HepG2 (cell line): ENCODE results near the gene TBC1D7. TPM values are rescaled to one million over a fixed set of nuclear protein-coding genes. Genes with fewer than 3 reads are reported as not detected.

ENCODE experiments used
- ARNT ChIP-seq: fragments of 450-650 bp; IDR thresholded peaks from 2 replicates; pipeline ENCODE4 v1.6.1; 2017
- CBX2 ChIP-seq, 2 experiments: fragments of 200-600 bp in 1 of 2; sonication (generic); formaldehyde crosslinking in 1 of 2; IDR thresholded peaks; 2 replicates each; pipeline versions ENCODE4 v1.7.0 to v1.8.1; 2018 to 2022; ENCODE audit warnings: low read depth in 2 of 2, low read length in 1 of 2, mild to moderate bottlenecking in 1 of 2, missing genetic modification reagents in 1 of 2
- CEBPG ChIP-seq: IDR thresholded peaks from 2 replicates; pipeline ENCODE4 v1.6.1; 2016
- CHCHD3 ChIP-seq: sonication (generic); formaldehyde crosslinking; IDR thresholded peaks from 2 replicates; pipeline ENCODE4 v1.8.0; 2022; ENCODE audit warnings: mild to moderate bottlenecking, missing genetic modification reagents, moderate library complexity
- CTCF ChIP-seq: sonication (generic); formaldehyde crosslinking; IDR thresholded peaks from 2 replicates; pipeline ENCODE4 v1.5.0; 2020; ENCODE audit warnings: mild to moderate bottlenecking, missing genetic modification reagents, moderate library complexity
- ESRRA ChIP-seq: sonication (generic); formaldehyde crosslinking; IDR thresholded peaks from 2 replicates; pipeline ENCODE4 v1.5.1; 2020; ENCODE audit warnings: mild to moderate bottlenecking, low read depth, missing genetic modification reagents
- GABPB1 ChIP-seq: IDR thresholded peaks from 2 replicates; pipeline ENCODE4 v1.6.1; 2016; ENCODE audit warnings: mild to moderate bottlenecking, missing genetic modification reagents, moderate library complexity, missing compliant biosample characterization
- HOXA5 ChIP-seq: sonication (generic); formaldehyde crosslinking; IDR thresholded peaks from 2 replicates; pipeline ENCODE4 v1.4.0; 2020; ENCODE audit warnings: missing genetic modification reagents
- MAFK ChIP-seq, 2 experiments: IDR thresholded peaks in 1 of 2; conservative IDR thresholded peaks in 1 of 2; 2 replicates each; pipeline ENCODE4 v1.6.1; 2011; ENCODE audit warnings: improper control_type of control experiment in 2 of 2, low read length in 2 of 2
- MED1 ChIP-seq: sonication (generic); formaldehyde crosslinking; IDR thresholded peaks from 2 replicates; pipeline ENCODE4 v1.4.0; 2020; ENCODE audit warnings: missing genetic modification reagents
- NFYC ChIP-seq: IDR thresholded peaks from 2 replicates; pipeline ENCODE4 v1.6.1; 2016; ENCODE audit warnings: missing genetic modification reagents, missing compliant biosample characterization
- PRMT3 ChIP-seq: sonication (generic); formaldehyde crosslinking; IDR thresholded peaks from 2 replicates; pipeline ENCODE4 v1.8.1; 2022; ENCODE audit warnings: low read depth, mild to moderate bottlenecking, moderate library complexity, missing genetic modification reagents, borderline replicate concordance
- PRPF4 ChIP-seq: fragments of 200-400 bp; formaldehyde crosslinking; IDR thresholded peaks from 2 replicates; pipeline ENCODE4 v1.6.1; 2016; ENCODE audit warnings: low read length, low read depth; ENCODE audit not compliant: poor library complexity, severe bottlenecking
- SKI ChIP-seq: fragments of 450-650 bp; IDR thresholded peaks from one replicate; pipeline ENCODE4 v1.6.1; 2018; ENCODE audit warnings: mild to moderate bottlenecking; ENCODE audit not compliant: partially characterized antibody
- SMAD3 ChIP-seq: sonication (generic); formaldehyde crosslinking; IDR thresholded peaks from 2 replicates; pipeline ENCODE4 v1.4.0; 2020; ENCODE audit warnings: missing genetic modification reagents
- SOX6 ChIP-seq, 2 experiments: fragments of 450-650 bp in 1 of 2; sonication (generic) in 1 of 2; formaldehyde crosslinking in 1 of 2; IDR thresholded peaks; 2 replicates each; pipeline versions ENCODE4 v1.4.0 to v1.6.1; 2017 to 2020; ENCODE audit warnings: antibody characterized with exemption in 1 of 2, mild to moderate bottlenecking in 1 of 2, missing genetic modification reagents in 1 of 2
- SP140L ChIP-seq: sonication (generic); formaldehyde crosslinking; IDR thresholded peaks from 2 replicates; pipeline ENCODE4 v1.4.0; 2020; ENCODE audit warnings: missing genetic modification reagents, borderline replicate concordance
- TBP ChIP-seq: sonication (generic); formaldehyde crosslinking; IDR thresholded peaks from 2 replicates; pipeline ENCODE4 v1.5.0; 2020; ENCODE audit warnings: missing genetic modification reagents
- TFDP1 ChIP-seq: IDR thresholded peaks from 2 replicates; pipeline ENCODE4 v1.6.1; 2016; ENCODE audit warnings: missing compliant biosample characterization, missing genetic modification reagents, borderline replicate concordance
- TMF1 ChIP-seq: sonication (generic); formaldehyde crosslinking; IDR thresholded peaks from 2 replicates; pipeline ENCODE4 v1.8.1; 2022; ENCODE audit warnings: low read depth, missing genetic modification reagents
- XRCC5 ChIP-seq: fragments of 200-400 bp; formaldehyde crosslinking; optimal IDR thresholded peaks from 2 replicates; pipeline ENCODE3; 2017; ENCODE audit warnings: mild to moderate bottlenecking, low read length
- ZGPAT ChIP-seq: IDR thresholded peaks from 2 replicates; pipeline ENCODE4 v1.6.1; 2016; ENCODE audit warnings: mild to moderate bottlenecking
- ZMAT3 ChIP-seq: sonication (generic); formaldehyde crosslinking; conservative IDR thresholded peaks from 2 replicates; pipeline ENCODE4 v1.7.0; 2021; ENCODE audit warnings: missing genetic modification reagents
- ZNF230 ChIP-seq: sonication (generic); formaldehyde crosslinking; IDR thresholded peaks from 2 replicates; pipeline ENCODE4 v1.4.0; 2020; ENCODE audit warnings: mild to moderate bottlenecking, missing genetic modification reagents
- ZNF235 ChIP-seq: sonication (generic); formaldehyde crosslinking; IDR thresholded peaks from 2 replicates; pipeline ENCODE4 v1.8.1; 2023; ENCODE audit warnings: mild to moderate bottlenecking, missing genetic modification reagents, borderline replicate concordance
- ZNF790 ChIP-seq: sonication (generic); formaldehyde crosslinking; IDR thresholded peaks from 2 replicates; pipeline ENCODE4 v1.8.0; 2022; ENCODE audit warnings: missing genetic modification reagents, mild to moderate bottlenecking, borderline replicate concordance
- polyA plus RNA-seq, 8 experiments: library from polyadenylated mRNA; depleted of rRNA in 3 of 8; stranded (reverse) in 7 of 8; unstranded in 1 of 8; fragments of >200 nt; fragmentation: Illumina TruSeq in 4 of 8; extraction: Trizol in 4 of 8; gene quantifications; 2 replicates each; pipeline versions ENCODE4 v1.2.1 to v1.2.3, GENCODE V29; 2011 to 2016; ENCODE audit warnings: low read depth in 4 of 8, missing spikeins in 1 of 8, mixed read lengths in 1 of 8; ENCODE audit not compliant: insufficient read depth in 1 of 8
- total RNA-seq, 5 experiments: library from RNA; depleted of rRNA; stranded (reverse); fragments of >200 nt; fragmentation: Illumina TruSeq; extraction: Trizol; gene quantifications; 2 replicates each; pipeline ENCODE4 v1.2.3, GENCODE V29; 2016; ENCODE audit warnings: low read depth in 1 of 5

Gene TBC1D7
- total and polyA plus RNA-seq, 2 of the 13 experiments (the other 11 are each of a cell fraction or from before 2014, with no cell fraction given): 23.3 to 30.8 TPM

GRCh38 chr6:13328076-13328874 is at the start of gene TBC1D7 (continued):
- no peak for TF ChIP-seq CBX2 (IDR thresholded peaks at IDR 0.05; ENCODE audit: low read depth, low read length)
- TF ChIP-seq CBX2 (CRISPR knock-in tag; IDR thresholded peaks at IDR 0.05; ENCODE audit: low read depth): peak; percentile 84
- TF ChIP-seq TFDP1 (CRISPR knock-in tag): peak; percentile 57; the same call in 1 of the 2 replicates
- TF ChIP-seq ZGPAT (CRISPR knock-in tag): peak; percentile 83; the same call in 1 of the 2 replicates
- peak; percentile 28 for TF ChIP-seq CTCF (CRISPR knock-in tag)
- TF ChIP-seq PRPF4: no peak
- TF ChIP-seq GABPB1 (CRISPR knock-in tag): peak; percentile 97
- no peak for TF ChIP-seq SOX6 (IDR thresholded peaks at IDR 0.05)
- TF ChIP-seq SOX6 (CRISPR knock-in tag; IDR thresholded peaks at IDR 0.05): no peak; the same call in 1 of the 2 replicates
- TF ChIP-seq CHCHD3 (CRISPR knock-in tag): peak; percentile 23; the same call in 1 of the 2 replicates
- TF ChIP-seq XRCC5: peak; percentile 54
- TF ChIP-seq SP140L (CRISPR knock-in tag): no peak
- no peak for TF ChIP-seq ESRRA (CRISPR knock-in tag)
- peak; percentile 62; the same call in 1 of the 2 replicates for TF ChIP-seq ZNF235
- TF ChIP-seq MAFK (conservative IDR thresholded peaks at IDR 0.05 in 1 of 2, IDR thresholded peaks at IDR 0.05 in 1 of 2; ENCODE audit: low read length in 2 of 2): no peak
- TF ChIP-seq TBP (CRISPR knock-in tag): no peak
- TF ChIP-seq ZNF790 (CRISPR knock-in tag): no peak; the same call in 1 of the 2 replicates
- 0 out of 2 replicates have a peak, but pooled peaks have one; percentile 75 for TF ChIP-seq TMF1 (CRISPR knock-in tag)
- TF ChIP-seq SMAD3 (CRISPR knock-in tag): peak; percentile 44; the same call in 1 of the 2 replicates
- peak; percentile 66; the same call in 1 of the 2 replicates for TF ChIP-seq ZMAT3 (CRISPR knock-in tag)
- TF ChIP-seq SKI: peak; percentile 79
- TF ChIP-seq ZNF230 (CRISPR knock-in tag): peak; percentile 49; the same call in 1 of the 2 replicates
- no peak for TF ChIP-seq MED1
- TF ChIP-seq PRMT3 (CRISPR knock-in tag): no peak
- TF ChIP-seq ARNT: no peak
- no peak for TF ChIP-seq HOXA5 (CRISPR knock-in tag)
- TF ChIP-seq CEBPG: peak; percentile 4; the same call in 1 of the 2 replicates
- 0 out of 2 replicates have a peak, but pooled peaks have one; percentile 7 for TF ChIP-seq NFYC (CRISPR knock-in tag)
